Measurements from ENCODE around the gene DPH5. TPM values are rescaled to one million over a fixed set of nuclear protein-coding genes. Genes with fewer than 3 reads are reported as not detected.

Gene DPH5
- total and polyA plus RNA-seq, 2 experiments from 2014 or later: 35.8 to 39.2 TPM

DNA sequence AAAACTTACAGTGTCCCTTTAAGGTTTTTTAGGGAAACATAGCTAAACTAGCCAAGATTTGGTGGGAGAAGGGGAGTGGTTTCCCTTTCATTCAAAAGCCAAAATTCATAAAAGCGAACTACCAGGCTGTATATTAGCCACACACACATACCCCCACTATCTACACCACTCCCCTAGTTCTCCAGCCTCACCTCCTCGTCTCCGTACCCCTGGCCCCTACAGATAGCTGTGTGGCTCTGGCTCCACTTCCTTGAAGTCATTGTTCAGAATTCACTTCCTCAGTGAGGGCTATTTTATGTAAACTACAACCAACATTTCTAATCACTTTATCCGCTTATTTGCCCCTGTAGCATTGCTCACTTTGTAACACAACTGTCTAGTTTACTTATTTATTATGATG lies 5.3 kb upstream of the DPH5 start:
- Histone ChIP-seq H3K27ac (no peak overlapping the region), H3K4me3 (no peak overlapping the region), H3K9me3 (ENCODE audit: low read depth) (no peaks in the 10 kb centered on the region), H3K36me3 (no peaks in the 10 kb centered on the region), H3K27me3 (no peaks in the 10 kb centered on the region), H3K4me1 (ENCODE audit: low read depth) (peaks cover 7% of the 10 kb centered on the region)
- no peak for DNase-seq (ENCODE audit: low read depth in 1 of 2, low spot score in 1 of 2)
- TF ChIP-seq, protein P1, sequence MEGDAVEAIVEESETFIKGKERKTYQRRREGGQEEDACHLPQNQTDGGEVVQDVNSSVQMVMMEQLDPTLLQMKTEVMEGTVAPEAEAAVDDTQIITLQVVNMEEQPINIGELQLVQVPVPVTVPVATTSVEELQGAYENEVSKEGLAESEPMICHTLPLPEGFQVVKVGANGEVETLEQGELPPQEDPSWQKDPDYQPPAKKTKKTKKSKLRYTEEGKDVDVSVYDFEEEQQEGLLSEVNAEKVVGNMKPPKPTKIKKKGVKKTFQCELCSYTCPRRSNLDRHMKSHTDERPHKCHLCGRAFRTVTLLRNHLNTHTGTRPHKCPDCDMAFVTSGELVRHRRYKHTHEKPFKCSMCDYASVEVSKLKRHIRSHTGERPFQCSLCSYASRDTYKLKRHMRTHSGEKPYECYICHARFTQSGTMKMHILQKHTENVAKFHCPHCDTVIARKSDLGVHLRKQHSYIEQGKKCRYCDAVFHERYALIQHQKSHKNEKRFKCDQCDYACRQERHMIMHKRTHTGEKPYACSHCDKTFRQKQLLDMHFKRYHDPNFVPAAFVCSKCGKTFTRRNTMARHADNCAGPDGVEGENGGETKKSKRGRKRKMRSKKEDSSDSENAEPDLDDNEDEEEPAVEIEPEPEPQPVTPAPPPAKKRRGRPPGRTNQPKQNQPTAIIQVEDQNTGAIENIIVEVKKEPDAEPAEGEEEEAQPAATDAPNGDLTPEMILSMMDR (IDR thresholded peaks at IDR 0.05; ENCODE audit: low read depth, low read length): no peak

DNA sequence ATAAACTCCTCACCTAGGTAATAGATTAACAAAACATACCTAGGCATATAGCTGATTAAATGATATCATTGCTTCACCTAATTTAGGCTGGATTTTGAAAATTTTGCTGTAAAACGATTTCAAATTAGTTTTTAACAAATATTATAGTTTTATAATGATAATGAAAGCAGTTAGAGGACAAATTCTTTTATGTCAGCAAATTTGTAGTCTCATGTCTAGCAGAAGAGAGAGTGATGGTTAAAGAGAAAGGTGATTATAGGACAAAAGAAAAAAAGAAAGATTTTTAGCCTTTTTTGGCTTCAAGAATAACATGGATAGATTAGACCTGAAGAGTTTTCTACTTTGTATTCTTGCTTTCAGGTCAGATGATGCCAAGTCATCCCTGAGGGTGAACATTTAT lies 3.6 kb upstream of the DPH5 start:
- no peaks in the 10 kb centered on the region for H3K9me3 ChIP-seq (ENCODE audit: low read depth)
- no peak overlapping the region for H3K27ac ChIP-seq
- H3K27me3 ChIP-seq: no peaks in the 10 kb centered on the region
- H3K4me1 ChIP-seq (ENCODE audit: low read depth): peaks cover 11% of the 10 kb centered on the region
- no peak overlapping the region for H3K4me3 ChIP-seq
- no peaks in the 10 kb centered on the region for H3K36me3 ChIP-seq
- no peak for DNase-seq (ENCODE audit: low read depth in 1 of 2, low spot score in 1 of 2)
- TF ChIP-seq, protein P1 (IDR thresholded peaks at IDR 0.05; ENCODE audit: low read depth, low read length): no peak

DNA sequence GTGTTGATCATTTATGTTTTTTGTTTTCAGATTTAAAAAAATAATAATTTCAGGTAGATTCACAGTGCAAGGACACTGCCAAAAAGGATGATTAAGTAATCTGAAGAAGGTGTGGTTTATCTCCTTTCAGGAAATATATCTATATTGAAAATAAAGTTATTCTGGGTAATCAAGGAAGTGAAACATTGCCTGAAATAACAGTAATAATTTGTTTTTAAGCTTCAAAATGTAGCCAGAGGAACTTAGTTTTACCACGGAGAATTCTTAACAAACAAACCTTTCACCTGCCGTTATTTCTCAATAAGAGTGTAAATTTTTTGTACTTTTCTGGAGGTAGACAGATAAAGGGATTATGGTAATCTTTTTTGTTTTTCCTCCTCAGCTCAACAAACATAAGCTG lies 2.9 kb upstream of the DPH5 start:
- no peaks in the 10 kb centered on the region for H3K27me3 ChIP-seq
- TF ChIP-seq, protein P1 (IDR thresholded peaks at IDR 0.05; ENCODE audit: low read depth, low read length): no peak
- DNase-seq (ENCODE audit: low read depth in 1 of 2, low spot score in 1 of 2): no peak

DNA sequence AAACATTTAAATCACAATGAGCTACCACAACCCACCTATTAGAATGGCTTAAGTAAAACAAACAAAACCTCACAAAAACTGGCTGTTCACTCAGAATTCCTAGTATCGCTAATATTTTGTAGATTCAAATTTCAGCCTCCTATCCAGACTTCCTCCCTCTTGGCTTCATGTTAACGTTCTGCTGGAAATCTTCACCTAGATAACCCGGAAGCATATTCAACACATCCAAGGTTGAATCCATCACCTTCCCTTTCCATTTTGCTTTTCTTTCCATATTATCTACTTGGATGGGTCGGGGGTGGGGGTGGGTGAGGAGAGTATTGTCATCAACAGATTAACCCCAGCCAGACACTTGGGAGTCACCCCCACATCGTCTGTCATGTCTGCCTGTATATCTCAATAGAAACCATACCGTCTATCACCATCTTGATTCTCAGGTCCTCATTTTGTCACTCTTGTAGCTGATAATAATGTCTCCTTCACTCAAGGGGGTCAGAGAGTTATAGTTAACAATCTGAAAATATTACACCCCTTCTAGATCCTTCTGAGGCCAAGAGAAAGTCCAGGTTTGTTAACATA lies 1.7 kb upstream of the DPH5 start:
- no peak for DNase-seq (ENCODE audit: low read depth in 1 of 2, low spot score in 1 of 2)
- Histone ChIP-seq H3K4me3 (no peak overlapping the region), H3K36me3 (peaks cover 6% of the 10 kb centered on the region), H3K27me3 (no peaks in the 10 kb centered on the region), H3K9me3 (ENCODE audit: low read depth) (no peaks in the 10 kb centered on the region), H3K27ac (no peak overlapping the region), H3K4me1 (ENCODE audit: low read depth) (peaks cover 11% of the 10 kb centered on the region)
- TF ChIP-seq, protein P1 (IDR thresholded peaks at IDR 0.05; ENCODE audit: low read depth, low read length): no peak

More for the DNA sequence above, 2.9 kb upstream of the DPH5 start:
- peaks cover 11% of the 10 kb centered on the region for H3K4me1 ChIP-seq (ENCODE audit: low read depth)
- no peaks in the 10 kb centered on the region for H3K9me3 ChIP-seq (ENCODE audit: low read depth)
- no peak overlapping the region for H3K4me3 ChIP-seq
- no peak overlapping the region for H3K27ac ChIP-seq
- peaks cover 3% of the 10 kb centered on the region for H3K36me3 ChIP-seq

DNA sequence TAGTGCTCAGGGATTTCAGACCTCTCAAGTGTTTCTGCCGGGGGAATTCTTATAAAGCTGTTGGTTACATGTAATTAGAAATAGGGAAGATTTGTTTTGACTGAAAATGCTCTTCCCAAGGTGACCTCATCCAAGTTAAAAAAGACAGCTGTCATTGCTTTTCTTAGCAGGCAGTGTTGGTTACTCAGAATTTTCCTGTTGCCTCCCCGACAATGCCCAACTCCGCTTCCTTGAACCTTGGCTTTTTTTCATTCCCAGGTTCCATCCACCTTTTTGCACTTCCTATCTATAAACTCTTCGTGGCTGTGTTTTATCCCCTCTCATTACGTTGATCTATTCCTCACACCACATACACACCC lies 825 bp upstream of the DPH5 start:
- no peak for DNase-seq (ENCODE audit: low read depth in 1 of 2, low spot score in 1 of 2)
- Histone ChIP-seq H3K4me1 (ENCODE audit: low read depth) (peaks cover 11% of the 10 kb centered on the region), H3K27me3 (no peaks in the 10 kb centered on the region), H3K4me3 (peak overlapping the region; percentile 63), H3K9me3 (ENCODE audit: low read depth) (no peaks in the 10 kb centered on the region), H3K36me3 (peaks cover 6% of the 10 kb centered on the region), H3K27ac (peak overlapping the region; percentile 92)
- TF ChIP-seq, protein P1 (IDR thresholded peaks at IDR 0.05; ENCODE audit: low read depth, low read length): no peak

All from cardiac muscle cell (in vitro differentiated cells and primary cell).